Fibroblast of villous mesenchyme (primary cell): ENCODE measurements around the gene SIM1. TPM values are rescaled to one million over a fixed set of nuclear protein-coding genes. Genes with fewer than 3 reads are reported as not detected.

ENCODE experiments used
- DNase-seq: peaks from one replicate; pipeline ENCODE4 v3.0.0-alpha.2; 2010; ENCODE audit warnings: low read depth
- H3K4me3 ChIP-seq: 2 replicates; pipeline ENCODE4 v1.5.1; 2011; ENCODE audit warnings: low read depth, mild to moderate bottlenecking, low read length
- total RNA-seq: library from RNA; depleted of rRNA; stranded (reverse); fragments of >200 nt; gene quantifications from 2 replicates; pipeline ENCODE4 v1.2.3, GENCODE V29; 2012
- TF ChIP-seq, protein P1 (sequence below): IDR thresholded peaks from 2 replicates; pipeline ENCODE4 v1.5.1; 2012; ENCODE audit warnings: low read depth, mild to moderate bottlenecking, low read length; ENCODE audit not compliant: insufficient read depth

The SIM1 gene
- total RNA-seq, 1 donor, result not detected

DNA sequence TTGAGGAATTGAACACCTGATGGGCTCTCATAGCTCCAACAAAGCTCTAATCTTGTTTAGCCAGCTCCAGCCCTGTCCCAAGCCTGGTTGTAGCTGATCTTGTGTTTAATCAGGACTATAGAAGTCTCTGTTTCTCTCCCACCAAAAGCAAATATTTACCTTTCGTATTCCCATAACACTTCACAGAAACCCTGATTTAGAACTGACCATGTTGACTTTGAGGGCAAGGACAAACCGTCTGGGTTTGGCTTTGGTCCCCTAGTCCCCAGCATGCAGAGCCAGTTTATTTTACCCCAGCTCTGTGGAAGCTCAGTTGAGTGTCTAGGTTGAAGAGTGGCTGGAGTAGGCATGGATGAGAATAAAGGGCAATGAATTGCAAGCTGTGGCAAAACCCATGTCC, 18.0 kb upstream of the SIM1 start:
- TF ChIP-seq, protein P1, sequence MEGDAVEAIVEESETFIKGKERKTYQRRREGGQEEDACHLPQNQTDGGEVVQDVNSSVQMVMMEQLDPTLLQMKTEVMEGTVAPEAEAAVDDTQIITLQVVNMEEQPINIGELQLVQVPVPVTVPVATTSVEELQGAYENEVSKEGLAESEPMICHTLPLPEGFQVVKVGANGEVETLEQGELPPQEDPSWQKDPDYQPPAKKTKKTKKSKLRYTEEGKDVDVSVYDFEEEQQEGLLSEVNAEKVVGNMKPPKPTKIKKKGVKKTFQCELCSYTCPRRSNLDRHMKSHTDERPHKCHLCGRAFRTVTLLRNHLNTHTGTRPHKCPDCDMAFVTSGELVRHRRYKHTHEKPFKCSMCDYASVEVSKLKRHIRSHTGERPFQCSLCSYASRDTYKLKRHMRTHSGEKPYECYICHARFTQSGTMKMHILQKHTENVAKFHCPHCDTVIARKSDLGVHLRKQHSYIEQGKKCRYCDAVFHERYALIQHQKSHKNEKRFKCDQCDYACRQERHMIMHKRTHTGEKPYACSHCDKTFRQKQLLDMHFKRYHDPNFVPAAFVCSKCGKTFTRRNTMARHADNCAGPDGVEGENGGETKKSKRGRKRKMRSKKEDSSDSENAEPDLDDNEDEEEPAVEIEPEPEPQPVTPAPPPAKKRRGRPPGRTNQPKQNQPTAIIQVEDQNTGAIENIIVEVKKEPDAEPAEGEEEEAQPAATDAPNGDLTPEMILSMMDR, result no peak
- no peak for DNase-seq
- no peak overlapping the region for H3K4me3 ChIP-seq

DNA sequence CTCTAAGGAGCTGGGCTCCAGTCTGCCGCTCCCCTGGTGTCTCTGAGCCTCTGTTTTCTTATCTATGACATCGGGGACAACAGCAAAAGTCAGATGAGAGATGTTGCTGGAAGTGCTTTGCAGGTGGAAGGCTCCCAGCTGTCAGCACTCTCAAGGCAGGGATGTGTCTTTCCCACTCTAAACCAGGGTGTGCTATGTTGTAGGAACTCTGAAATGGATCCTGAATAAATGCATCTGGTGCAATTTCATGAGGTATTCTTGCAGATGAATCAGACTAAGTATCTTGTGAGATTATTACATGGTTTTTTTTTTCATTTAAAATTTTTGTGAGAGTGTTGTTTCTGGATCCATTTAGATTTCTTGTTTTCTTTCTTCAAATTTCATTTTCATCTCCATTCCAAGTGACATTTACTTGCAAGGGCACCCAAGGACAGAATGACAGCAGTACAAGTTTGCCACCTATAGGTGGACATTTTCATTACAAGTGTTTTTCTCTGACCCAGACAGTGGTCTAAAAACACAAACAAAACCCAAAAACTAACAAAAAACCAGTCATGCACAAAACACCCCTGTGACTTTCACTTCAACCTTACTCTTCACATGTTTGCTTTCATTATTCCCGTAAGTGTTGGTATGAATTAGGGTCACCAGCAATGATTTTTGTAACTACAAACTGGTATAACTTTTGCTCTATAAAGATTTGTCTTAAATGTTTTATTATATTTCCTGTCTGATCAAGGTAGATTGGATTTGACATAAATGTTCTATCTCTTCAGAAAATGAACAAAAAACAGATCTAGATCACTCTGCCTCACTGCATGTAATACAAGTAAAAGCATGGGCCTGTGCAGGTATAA, 14.7 kb upstream of the SIM1 start:
- TF ChIP-seq, protein P1, result peak; percentile 80
- DNase-seq, result peak; percentile 58

DNA sequence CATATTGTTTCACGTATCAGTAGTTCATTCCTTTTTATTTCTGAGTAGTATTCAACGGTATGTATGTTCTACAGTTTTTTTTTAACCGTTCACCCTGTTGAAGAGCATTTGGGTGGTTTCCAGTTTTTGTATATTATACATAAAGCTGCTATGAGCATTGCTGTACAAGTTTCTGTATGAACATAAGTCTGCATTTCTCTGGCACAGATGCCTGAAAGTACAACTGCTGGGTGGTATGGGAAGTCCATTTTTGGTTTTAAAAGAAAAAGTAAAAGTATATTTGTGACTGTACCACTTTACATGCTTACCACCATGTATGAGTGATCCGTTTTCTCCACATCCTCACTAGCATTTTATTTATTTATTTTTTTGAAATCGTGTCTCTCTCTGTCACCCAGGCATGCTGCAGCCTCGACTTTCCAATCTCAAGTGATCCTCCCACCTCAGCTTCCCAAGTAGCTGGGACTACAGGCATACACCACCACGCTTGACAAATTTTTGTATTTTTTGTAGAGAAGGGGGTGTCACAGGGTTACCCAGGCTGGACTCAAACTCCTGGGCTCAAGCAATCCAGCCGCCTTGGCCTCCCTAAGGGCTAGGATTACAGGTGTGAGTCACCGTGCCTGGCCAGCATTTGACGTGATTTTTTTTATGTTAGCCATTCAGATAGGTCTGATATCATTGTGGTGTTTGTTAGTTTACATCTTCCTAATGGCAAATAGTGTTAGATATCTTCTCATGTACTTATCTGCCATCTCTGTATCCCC, 11.0 kb upstream of the SIM1 start:
- TF ChIP-seq, protein P1, result no peak

More for the DNA sequence above, 14.7 kb upstream of the SIM1 start:
- no peak overlapping the region for H3K4me3 ChIP-seq

DNA sequence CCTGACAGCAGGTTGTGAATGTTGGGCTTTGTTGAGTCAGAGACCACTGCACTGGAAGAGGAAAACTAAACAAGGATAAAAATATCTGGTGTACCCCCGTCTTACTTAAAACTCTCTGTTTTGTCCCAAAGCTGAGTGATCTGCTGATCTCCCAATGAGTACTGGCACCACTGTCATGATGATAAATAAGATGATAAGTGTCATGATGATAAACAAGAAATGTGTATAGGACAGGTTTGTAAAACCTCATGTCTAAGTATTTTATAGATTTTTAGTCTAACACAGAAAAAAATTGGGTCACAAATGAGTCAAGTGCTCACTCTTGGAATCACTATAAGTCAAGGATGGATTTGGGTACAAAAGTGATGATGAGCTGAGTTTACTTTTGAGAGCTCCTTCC, 8.5 kb upstream of the SIM1 start:
- DNase-seq, result no peak
- no peak overlapping the region for H3K4me3 ChIP-seq
- TF ChIP-seq, protein P1, result no peak

More for the DNA sequence above, 11.0 kb upstream of the SIM1 start:
- no peak for DNase-seq
- H3K4me3 ChIP-seq, result no peak overlapping the region

DNA sequence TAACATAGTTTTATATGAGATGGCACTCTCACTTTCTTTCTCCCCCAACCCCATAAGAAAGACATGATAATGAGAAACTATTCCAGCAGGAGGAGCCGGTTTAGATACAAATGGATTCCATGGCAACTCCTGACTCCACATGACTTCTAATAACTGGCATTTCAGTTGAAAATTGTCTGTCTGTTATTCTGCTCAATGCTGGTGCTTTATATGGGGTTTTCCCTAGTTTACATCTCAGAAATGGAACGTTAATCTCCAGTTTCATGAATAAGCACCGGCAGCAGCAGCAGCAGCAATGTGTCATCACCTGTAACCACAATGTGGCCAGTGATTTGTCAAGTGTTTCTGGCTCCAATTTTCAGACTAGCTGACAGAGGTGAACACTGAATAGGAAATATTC, 8.0 kb upstream of the SIM1 start:
- DNase-seq, result no peak
- TF ChIP-seq, protein P1, result no peak
- no peak overlapping the region for H3K4me3 ChIP-seq

DNA sequence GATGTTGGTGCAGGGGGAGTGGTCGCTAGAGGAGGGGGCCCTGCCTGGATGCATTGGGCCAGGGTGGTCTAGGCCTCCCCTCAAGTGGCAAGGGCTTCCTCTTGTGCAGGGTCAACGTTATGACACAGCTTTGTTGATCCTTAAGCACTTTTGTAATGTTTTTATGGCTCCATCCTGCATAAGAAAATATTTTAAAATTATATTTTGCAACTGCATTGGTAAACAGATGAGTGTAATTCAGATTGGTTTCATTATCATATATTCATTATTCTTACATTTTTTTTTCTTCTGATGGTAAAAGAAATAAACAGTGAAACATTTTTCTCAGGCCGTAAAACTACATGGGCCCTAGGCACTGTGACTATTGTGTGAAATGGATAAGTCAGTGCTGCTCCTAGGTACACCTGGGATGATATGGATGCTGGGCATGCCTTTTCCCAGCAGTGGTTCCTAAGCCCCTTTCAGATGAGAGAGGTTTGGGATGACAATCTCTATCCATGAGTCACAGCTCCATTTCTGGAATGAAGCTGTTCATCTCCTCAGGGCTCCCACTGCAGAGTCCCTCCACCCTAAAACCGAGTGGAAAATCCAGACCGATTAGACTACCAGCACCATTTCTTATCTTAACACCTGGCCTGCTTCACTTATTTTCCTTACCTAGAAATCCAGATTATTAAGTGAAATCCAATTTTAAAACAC, 5.8 kb upstream of the SIM1 start:
- DNase-seq, result no peak
- no peak overlapping the region for H3K4me3 ChIP-seq
- TF ChIP-seq, protein P1, result no peak
